GM12878 (cell line): Measurements from ENCODE around the gene ACSL1.

Experiments
- ASH2L ChIP-seq: fragments of 300-600, 200-600 bp; sonication (generic); IDR thresholded peaks from 2 replicates; pipeline ENCODE4 v1.6.1; 2017; ENCODE audit warnings: low read depth, mild to moderate bottlenecking, borderline replicate concordance
- CHD1 ChIP-seq: IDR thresholded peaks from 2 replicates; pipeline ENCODE4 v1.6.1; 2012; ENCODE audit warnings: low read depth, low read length, improper control_type of control experiment
- NFYB ChIP-seq: IDR thresholded peaks from 2 replicates; pipeline ENCODE4 v1.6.1; 2011; ENCODE audit warnings: low read depth, mild to moderate bottlenecking, low read length, improper control_type of control experiment, moderate library complexity; ENCODE audit not compliant: insufficient read depth
- RAD51 ChIP-seq: fragments of 450-650 bp; IDR thresholded peaks from 2 replicates; pipeline ENCODE4 v1.6.1; 2016; ENCODE audit warnings: moderate library complexity, mild to moderate bottlenecking, inconsistent platforms
- RCOR1 ChIP-seq: conservative IDR thresholded peaks from 2 replicates; pipeline ENCODE4 v1.6.1; 2012; ENCODE audit warnings: low read depth, low read length, improper control_type of control experiment
- TF ChIP-seq, protein P1 (sequence below): fragments of 450-650 bp; IDR thresholded peaks from 2 replicates; pipeline ENCODE4 v1.6.1; 2018; ENCODE audit warnings: mild to moderate bottlenecking, low read depth, moderate library complexity; ENCODE audit not compliant: partially characterized antibody
- TF ChIP-seq, protein P2 (sequence below), 3 experiments: IDR thresholded peaks in 2 of 3; conservative IDR thresholded peaks in 1 of 3; 2 replicates each; pipeline ENCODE4 v1.5.1; 2011; ENCODE audit warnings: low read depth in 3 of 3, low read length in 3 of 3, mild to moderate bottlenecking in 3 of 3, control low read depth in 2 of 3, moderate library complexity in 2 of 3, inconsistent platforms in 1 of 3, mixed read lengths in 1 of 3; ENCODE audit not compliant: control insufficient read depth in 2 of 3, insufficient read depth in 1 of 3; ENCODE audit errors: extremely low read depth in 1 of 3

DNA sequence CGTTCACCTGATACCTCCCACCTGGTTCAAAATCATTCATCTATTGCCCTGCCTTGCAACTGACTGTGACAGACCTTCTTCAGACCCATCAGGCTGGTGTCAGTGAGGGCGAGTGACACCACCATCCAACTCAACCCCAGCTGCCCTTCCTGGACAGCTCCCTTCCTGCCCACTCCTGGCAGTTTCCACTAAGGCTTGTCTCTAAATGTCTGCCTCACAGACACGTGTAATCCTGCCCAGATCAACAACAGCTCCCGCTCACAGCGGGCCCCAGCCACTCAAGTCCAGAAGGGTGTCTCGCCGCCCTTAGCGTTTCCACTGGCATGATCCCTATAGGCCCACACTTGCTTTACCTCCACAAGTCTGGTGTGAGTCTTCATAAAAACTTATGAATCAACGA is 28.9 kb downstream of the ACSL1 start:
- TF ChIP-seq, protein P1, sequence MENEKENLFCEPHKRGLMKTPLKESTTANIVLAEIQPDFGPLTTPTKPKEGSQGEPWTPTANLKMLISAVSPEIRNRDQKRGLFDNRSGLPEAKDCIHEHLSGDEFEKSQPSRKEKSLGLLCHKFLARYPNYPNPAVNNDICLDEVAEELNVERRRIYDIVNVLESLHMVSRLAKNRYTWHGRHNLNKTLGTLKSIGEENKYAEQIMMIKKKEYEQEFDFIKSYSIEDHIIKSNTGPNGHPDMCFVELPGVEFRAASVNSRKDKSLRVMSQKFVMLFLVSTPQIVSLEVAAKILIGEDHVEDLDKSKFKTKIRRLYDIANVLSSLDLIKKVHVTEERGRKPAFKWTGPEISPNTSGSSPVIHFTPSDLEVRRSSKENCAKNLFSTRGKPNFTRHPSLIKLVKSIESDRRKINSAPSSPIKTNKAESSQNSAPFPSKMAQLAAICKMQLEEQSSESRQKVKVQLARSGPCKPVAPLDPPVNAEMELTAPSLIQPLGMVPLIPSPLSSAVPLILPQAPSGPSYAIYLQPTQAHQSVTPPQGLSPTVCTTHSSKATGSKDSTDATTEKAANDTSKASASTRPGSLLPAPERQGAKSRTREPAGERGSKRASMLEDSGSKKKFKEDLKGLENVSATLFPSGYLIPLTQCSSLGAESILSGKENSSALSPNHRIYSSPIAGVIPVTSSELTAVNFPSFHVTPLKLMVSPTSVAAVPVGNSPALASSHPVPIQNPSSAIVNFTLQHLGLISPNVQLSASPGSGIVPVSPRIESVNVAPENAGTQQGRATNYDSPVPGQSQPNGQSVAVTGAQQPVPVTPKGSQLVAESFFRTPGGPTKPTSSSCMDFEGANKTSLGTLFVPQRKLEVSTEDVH: no peak
- TF ChIP-seq CHD1 (no peak), NFYB (no peak), RCOR1 (no peak), RAD51 (no peak), ASH2L (no peak)
- TF ChIP-seq, protein P2, sequence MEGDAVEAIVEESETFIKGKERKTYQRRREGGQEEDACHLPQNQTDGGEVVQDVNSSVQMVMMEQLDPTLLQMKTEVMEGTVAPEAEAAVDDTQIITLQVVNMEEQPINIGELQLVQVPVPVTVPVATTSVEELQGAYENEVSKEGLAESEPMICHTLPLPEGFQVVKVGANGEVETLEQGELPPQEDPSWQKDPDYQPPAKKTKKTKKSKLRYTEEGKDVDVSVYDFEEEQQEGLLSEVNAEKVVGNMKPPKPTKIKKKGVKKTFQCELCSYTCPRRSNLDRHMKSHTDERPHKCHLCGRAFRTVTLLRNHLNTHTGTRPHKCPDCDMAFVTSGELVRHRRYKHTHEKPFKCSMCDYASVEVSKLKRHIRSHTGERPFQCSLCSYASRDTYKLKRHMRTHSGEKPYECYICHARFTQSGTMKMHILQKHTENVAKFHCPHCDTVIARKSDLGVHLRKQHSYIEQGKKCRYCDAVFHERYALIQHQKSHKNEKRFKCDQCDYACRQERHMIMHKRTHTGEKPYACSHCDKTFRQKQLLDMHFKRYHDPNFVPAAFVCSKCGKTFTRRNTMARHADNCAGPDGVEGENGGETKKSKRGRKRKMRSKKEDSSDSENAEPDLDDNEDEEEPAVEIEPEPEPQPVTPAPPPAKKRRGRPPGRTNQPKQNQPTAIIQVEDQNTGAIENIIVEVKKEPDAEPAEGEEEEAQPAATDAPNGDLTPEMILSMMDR (IDR thresholded peaks at IDR 0.05 in 2 of 3, conservative IDR thresholded peaks at IDR 0.05 in 1 of 3; ENCODE audit: control insufficient read depth in 2 of 3, extremely low read depth in 1 of 3, insufficient read depth in 1 of 3, low read depth in 3 of 3, low read length in 3 of 3): no peak
